ENCODE results near the gene ELL.

GRCh38 chr19:18445262-18445948, 76.5 kb downstream of the ELL start:
- no peak for TF ChIP-seq POLR2A (IDR thresholded peaks at IDR 0.05)
- no peak for TF ChIP-seq EP300 (IDR thresholded peaks at IDR 0.05)
- no peak for TF ChIP-seq CTCF (IDR thresholded peaks at IDR 0.05)
- no peak for TF ChIP-seq POLR2AphosphoS5 (IDR thresholded peaks at IDR 0.05)

Measured in sigmoid colon (tissue), 4 donors.